Effector memory CD4-positive, alpha-beta T cell (primary cell): ENCODE results near the gene LRRK1.

ENCODE experiments used
- DNase-seq, 3 donors: peaks; one replicate each; pipeline ENCODE4 v3.0.0-alpha.2; 2020
- H3K27ac ChIP-seq: 2 replicates; pipeline ENCODE4 v1.7.0; 2013; ENCODE audit warnings: mild to moderate bottlenecking, low read length, moderate library complexity; ENCODE audit not compliant: insufficient read depth, poor library complexity, severe bottlenecking
- H3K27me3 ChIP-seq: replicated peaks from 2 replicates; pipeline ENCODE4 v1.7.0; 2013; ENCODE audit warnings: mild to moderate bottlenecking, low read length; ENCODE audit not compliant: insufficient read depth, control insufficient read depth, poor library complexity, severe bottlenecking
- H3K36me3 ChIP-seq: 2 replicates; pipeline ENCODE4 v1.7.0; 2013; ENCODE audit warnings: mild to moderate bottlenecking, low read length, moderate library complexity; ENCODE audit not compliant: control insufficient read depth, insufficient read depth
- H3K4me1 ChIP-seq: 2 replicates; pipeline ENCODE4 v1.7.0; 2013; ENCODE audit warnings: low read length, mild to moderate bottlenecking; ENCODE audit not compliant: control insufficient read depth, insufficient read depth, poor library complexity, severe bottlenecking
- H3K4me3 ChIP-seq: 2 replicates; pipeline ENCODE4 v1.7.0; 2013; ENCODE audit warnings: low read length, low read depth, mild to moderate bottlenecking; ENCODE audit not compliant: insufficient read depth, poor library complexity, severe bottlenecking
- H3K9me3 ChIP-seq: 2 replicates; pipeline ENCODE4 v1.7.0; 2013; ENCODE audit warnings: mild to moderate bottlenecking, low read length, moderate library complexity; ENCODE audit not compliant: control insufficient read depth

Gene LRRK1

DNA sequence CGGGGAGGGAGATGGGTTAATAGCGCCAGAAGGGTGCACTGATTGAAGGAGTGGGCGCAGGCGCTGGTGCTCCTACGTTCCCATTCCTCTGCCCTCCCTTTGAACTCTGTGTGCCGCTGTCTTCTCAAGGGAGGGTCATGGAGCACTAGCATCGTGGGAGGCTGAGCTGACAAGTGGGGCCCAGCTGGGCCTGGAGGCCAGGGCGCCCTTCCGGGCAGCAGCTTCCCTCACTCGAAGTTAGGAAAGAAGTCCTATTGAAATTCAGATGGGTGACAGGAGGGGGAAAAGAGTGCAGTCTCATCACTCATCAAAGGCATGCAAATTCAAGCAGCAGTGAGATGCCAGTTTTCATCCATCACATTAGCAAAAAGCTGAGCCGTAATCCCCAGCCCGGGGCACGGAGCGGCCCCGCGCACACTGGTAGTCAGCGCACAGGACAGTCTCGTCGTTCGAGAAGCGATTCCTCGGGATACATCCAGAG is 128.2 kb downstream of the LRRK1 start:
- Histone ChIP-seq H3K27me3 (no peaks in the 10 kb centered on the region), H3K4me1 (no peaks in the 10 kb centered on the region), H3K9me3 (no peaks in the 10 kb centered on the region), H3K36me3 (no peaks in the 10 kb centered on the region), H3K4me3 (no peak overlapping the region), H3K27ac (no peak overlapping the region)
- DNase-seq: no peak

GRCh38 chr15:101048176-101048575 is 129.0 kb downstream of the LRRK1 start:
- no peaks in the 10 kb centered on the region for H3K27me3 ChIP-seq
- no peaks in the 10 kb centered on the region for H3K9me3 ChIP-seq
- H3K4me1 ChIP-seq: no peaks in the 10 kb centered on the region
- H3K36me3 ChIP-seq: no peaks in the 10 kb centered on the region
- H3K4me3 ChIP-seq: no peak overlapping the region
- no peak overlapping the region for H3K27ac ChIP-seq
- DNase-seq: no peak

- Histone ChIP-seq H3K36me3 (no peaks in the 10 kb centered on the region), H3K4me3 (no peak overlapping the region), H3K27ac (no peak overlapping the region), H3K4me1 (no peaks in the 10 kb centered on the region), H3K27me3 (no peaks in the 10 kb centered on the region), H3K9me3 (no peaks in the 10 kb centered on the region)
- no peak for DNase-seq
These were observed 129.4 kb downstream of the LRRK1 start for GRCh38 chr15:101048581-101049030.

DNA sequence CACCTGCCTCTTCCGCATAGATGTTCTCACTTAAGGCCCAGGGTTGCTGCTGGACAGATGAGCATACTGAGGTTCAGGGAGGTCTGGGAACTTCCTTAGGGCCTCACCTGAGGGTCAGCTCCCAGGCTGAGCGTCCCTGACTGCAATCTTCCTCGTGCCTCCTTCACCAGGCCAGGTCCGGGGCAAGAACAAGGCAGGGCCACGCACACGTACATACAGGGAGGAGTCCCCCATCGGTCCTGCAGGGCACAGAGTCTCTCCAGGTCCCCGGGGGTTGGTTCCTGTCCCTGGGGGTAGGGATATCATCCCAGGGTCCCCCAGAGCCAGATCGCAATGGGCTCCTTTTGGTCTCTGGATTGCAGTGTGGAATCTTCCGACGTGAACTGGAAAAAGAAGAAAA is 130.1 kb downstream of the LRRK1 start:
- no peak overlapping the region for H3K4me3 ChIP-seq
- H3K4me1 ChIP-seq: no peaks in the 10 kb centered on the region
- no peaks in the 10 kb centered on the region for H3K27me3 ChIP-seq
- H3K27ac ChIP-seq: no peak overlapping the region
- no peak for DNase-seq
- H3K36me3 ChIP-seq: no peaks in the 10 kb centered on the region
- H3K9me3 ChIP-seq: no peaks in the 10 kb centered on the region

DNA sequence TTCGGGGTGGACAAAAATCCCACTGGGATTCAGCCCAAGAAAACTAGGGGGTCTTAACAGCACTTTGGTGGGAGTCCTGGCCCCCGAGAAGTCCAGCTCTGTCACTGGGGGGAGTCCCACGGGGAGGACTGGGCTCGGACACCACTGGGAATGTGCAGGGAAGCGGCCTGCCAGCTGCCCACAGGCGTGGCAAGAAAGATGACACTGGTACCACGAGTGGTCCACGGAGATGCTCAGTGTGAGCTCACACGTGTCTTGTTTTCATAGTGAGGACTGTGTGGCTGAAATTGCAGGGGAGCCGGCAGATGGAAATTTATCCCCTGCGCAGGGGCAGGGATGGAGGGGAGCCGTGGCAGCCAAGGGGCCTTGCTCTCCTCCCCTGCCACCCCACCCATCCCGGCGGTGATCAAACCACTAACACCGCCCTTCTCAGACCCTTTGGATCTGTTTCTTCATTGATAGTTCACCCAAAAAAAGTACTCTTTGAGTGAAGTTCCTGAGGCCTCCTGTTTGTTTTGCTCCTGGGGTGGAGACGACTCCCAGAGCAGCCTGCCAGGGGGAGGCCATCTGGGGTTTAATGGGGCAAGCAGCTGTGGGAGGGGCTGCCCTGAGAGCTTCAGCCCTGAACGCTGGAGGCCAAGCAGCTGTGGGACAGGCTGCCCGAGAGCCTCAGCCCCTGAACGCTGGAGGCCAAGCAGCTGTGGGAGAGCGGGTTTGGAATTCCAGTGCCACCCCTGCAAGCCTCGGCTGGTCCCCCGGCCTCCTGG is 130.9 kb downstream of the LRRK1 start:
- no peaks in the 10 kb centered on the region for H3K36me3 ChIP-seq
- H3K9me3 ChIP-seq: no peaks in the 10 kb centered on the region
- H3K4me1 ChIP-seq: no peaks in the 10 kb centered on the region
- no peak for DNase-seq
- no peaks in the 10 kb centered on the region for H3K27me3 ChIP-seq
- no peak overlapping the region for H3K27ac ChIP-seq
- no peak overlapping the region for H3K4me3 ChIP-seq

DNA sequence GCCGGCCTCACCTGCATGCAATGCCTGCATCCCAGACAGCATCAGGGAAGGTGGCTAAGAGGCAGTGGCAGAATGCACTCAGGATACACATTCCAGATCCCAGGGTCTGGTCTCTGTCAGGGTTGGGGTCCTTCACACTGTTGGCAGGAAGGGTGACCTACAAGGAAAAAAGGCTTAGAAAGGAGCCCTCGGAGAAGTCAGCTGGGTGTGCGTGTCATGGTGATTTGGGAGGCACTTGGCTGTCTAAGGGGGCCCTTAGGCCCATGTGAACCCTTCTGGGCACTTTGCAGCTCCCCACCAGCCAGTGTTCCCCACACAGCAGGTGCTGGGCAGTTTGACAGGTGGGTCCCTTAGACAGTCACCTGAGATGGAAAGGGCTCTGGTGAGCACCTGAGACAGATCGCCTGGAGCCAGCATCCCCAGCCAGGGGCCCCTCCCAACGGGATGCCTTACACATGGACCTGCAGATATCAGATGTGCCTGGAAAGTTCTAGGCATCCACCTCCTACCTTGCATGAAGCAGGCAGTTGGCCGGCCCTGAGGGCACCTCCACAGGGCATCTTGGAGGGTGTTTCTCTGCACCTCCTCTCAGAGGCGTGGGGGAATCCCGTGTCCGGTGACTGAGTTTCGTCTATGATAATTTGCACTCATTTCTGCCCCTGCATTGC is 131.6 kb downstream of the LRRK1 start:
- H3K4me3 ChIP-seq: no peak overlapping the region
- H3K27ac ChIP-seq: no peak overlapping the region
- H3K9me3 ChIP-seq: no peaks in the 10 kb centered on the region
- no peak for DNase-seq
- no peaks in the 10 kb centered on the region for H3K4me1 ChIP-seq
- H3K36me3 ChIP-seq: no peaks in the 10 kb centered on the region
- no peaks in the 10 kb centered on the region for H3K27me3 ChIP-seq

GRCh38 chr15:101051291-101052030 is 132.3 kb downstream of the LRRK1 start:
- Histone ChIP-seq H3K4me3 (no peak overlapping the region), H3K36me3 (no peaks in the 10 kb centered on the region), H3K9me3 (no peaks in the 10 kb centered on the region), H3K27me3 (no peaks in the 10 kb centered on the region), H3K4me1 (no peaks in the 10 kb centered on the region), H3K27ac (no peak overlapping the region)
- no peak for DNase-seq

DNA sequence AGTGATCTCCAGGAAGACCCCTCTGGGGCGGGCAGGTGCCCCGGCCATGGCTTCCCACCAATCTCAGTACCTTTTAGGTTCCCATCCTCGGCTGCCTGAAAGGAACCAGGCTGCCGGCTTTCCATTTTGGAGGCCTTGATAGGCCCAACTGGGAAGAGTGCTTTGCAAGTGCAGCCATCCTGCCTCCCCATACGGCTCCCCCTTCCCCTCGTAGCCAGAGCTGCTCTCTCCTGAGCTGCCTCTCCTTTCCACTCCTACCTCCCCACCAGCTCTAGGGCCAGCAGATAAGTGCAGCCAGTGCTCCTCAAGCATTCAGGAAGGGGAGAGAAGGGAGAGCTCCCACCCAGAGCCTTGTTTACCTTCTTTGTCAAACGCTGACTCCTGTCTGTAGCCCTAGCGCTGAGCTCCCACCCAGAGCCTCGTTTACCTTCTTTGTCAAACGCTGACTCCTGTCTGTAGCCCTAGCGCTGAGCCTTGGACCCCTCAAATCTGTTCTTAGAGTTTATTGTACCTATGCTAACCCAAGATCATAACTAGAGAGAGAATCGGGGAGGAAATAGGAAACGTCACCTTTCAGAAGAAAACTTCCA is 133.0 kb downstream of the LRRK1 start:
- Histone ChIP-seq H3K36me3 (no peaks in the 10 kb centered on the region), H3K27me3 (no peaks in the 10 kb centered on the region), H3K4me3 (no peak overlapping the region), H3K27ac (no peak overlapping the region), H3K9me3 (no peaks in the 10 kb centered on the region), H3K4me1 (no peaks in the 10 kb centered on the region)
- no peak for DNase-seq

GRCh38 chr15:101052681-101053121 is 133.5 kb downstream of the LRRK1 start:
- H3K4me1 ChIP-seq: no peaks in the 10 kb centered on the region
- no peaks in the 10 kb centered on the region for H3K9me3 ChIP-seq
- no peak overlapping the region for H3K27ac ChIP-seq
- H3K36me3 ChIP-seq: no peaks in the 10 kb centered on the region
- no peaks in the 10 kb centered on the region for H3K27me3 ChIP-seq
- no peak overlapping the region for H3K4me3 ChIP-seq
- no peak for DNase-seq
